ENCODE measurements around the gene OS9. TPM values are rescaled to one million over a fixed set of nuclear protein-coding genes. Genes with fewer than 3 reads are reported as not detected.
"Not testable (repeated sequence)": the region's sequence is repeated elsewhere in the genome, so short reads cannot be mapped to it uniquely, and the experiment has no call there.

Gene OS9
- total RNA-seq, 1 donor from 2014 or later, result 110 TPM

- ATAC-seq (no peak), DNase-seq (ENCODE audit: missing footprints) (no peak)
- intact Hi-C loops (cut with DNase I), result no loop called here
Observed at GRCh38 chr12:57687862-57688261, 6.1 kb upstream of the OS9 start.

DNA sequence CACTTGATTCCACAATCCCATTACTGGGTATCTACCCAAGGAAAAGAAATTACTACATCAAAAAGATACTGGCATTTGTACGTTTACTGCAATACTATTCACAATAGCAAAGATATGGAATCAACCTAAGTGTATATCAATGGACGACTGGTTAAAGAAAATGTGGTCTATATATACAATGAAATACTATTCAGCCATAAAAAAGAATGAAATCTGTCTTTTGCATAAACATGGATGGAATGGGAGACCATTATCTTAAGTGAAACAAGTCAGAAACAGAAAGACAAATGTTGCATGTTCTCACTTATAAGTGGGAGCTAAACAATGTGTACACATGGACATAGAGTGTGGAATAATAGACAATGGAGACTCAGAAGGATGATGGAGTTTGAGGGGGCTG, 5.0 kb upstream of the OS9 start:
- DNase-seq (ENCODE audit: missing footprints) (no peak), ATAC-seq (no peak)
- intact Hi-C loops (cut with DNase I), result no loop called here

DNA sequence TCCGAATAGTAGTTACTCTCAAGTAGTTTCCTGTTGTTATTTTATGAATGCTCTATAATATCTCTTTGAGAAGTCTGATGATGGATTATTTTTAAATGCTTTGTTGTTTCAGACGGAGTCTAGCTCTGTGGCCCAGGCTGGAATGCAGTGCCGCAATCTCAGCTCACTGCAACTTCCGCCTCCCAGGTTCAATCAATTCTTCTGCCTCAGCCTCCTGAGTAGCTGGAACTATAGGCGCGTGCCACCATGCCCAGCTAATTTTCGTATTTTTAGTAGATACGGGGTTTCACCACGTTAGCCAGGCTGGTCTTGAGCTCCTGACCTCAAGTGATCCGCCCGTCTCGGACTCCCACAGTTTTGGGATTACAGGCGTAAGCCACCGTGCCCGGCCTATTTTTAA, 1.4 kb upstream of the OS9 start:
- DNase-seq (ENCODE audit: missing footprints) (no peak), ATAC-seq (no peak)
- intact Hi-C loops (cut with DNase I), result no loop called here

- ATAC-seq, result no peak
- intact Hi-C loops (cut with DNase I), result no loop called here
Observed at GRCh38 chr12:57693317-57693658, 644 bp upstream of the OS9 start.

GRCh38 chr12:57694459-57695019, 607 bp downstream of the OS9 start:
- ATAC-seq (no peak), DNase-seq (ENCODE audit: missing footprints) (no peak)
- intact Hi-C loops (cut with DNase I), result no loop called here

More at GRCh38 chr12:57693317-57693658, 644 bp upstream of the OS9 start:
- no peak for DNase-seq (ENCODE audit: missing footprints)

GRCh38 chr12:57695770-57696432, 2.0 kb downstream of the OS9 start:
- no peak for ATAC-seq
- no peak for DNase-seq (ENCODE audit: missing footprints)
- intact Hi-C loops (cut with DNase I), result no loop called here

DNA sequence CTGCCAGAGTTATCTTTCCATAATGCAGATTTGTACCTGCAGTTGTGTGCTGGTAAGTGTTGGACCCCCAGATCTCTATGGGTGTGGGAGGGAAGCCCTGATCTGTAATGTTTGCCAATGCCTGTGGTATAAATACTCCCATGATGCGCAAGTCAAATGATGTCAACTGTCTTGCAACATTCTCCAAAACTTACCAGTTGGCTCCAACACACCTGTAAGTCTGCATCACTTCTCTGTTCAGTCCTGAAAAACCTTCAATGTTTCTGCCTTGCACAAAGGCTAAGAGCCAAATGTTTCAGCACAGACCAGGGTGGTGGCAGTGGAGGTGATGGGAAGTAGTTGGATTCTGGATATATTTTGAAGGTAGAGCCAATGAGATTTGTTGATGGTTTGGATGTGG, 3.1 kb downstream of the OS9 start:
- ATAC-seq, result no peak

DNA sequence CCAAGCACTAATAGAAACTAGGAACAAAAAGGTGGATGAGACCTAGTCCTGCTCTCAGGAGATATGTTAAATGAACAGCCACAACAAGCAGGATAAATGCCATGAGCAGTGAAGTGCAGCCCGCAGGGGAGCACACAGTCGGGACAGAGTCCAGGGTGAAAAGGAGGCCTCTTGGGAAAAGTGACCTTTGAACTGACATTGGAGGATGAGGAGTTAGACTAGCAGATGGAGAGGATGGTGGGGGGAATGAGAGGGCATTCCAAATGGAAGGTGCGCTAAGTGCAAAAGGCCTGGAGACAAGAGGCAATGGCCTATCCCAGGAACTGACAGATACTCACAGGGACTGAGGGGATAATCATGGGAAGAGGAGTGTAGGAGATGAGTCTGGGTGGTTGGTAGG, 4.5 kb downstream of the OS9 start:
- intact Hi-C loops (cut with DNase I), result no loop called here
- DNase-seq (ENCODE audit: missing footprints), result no peak
- ATAC-seq, result no peak

More for the DNA sequence above, 3.1 kb downstream of the OS9 start:
- DNase-seq (ENCODE audit: missing footprints), result no peak
- intact Hi-C loops (cut with DNase I), result no loop called here

DNA sequence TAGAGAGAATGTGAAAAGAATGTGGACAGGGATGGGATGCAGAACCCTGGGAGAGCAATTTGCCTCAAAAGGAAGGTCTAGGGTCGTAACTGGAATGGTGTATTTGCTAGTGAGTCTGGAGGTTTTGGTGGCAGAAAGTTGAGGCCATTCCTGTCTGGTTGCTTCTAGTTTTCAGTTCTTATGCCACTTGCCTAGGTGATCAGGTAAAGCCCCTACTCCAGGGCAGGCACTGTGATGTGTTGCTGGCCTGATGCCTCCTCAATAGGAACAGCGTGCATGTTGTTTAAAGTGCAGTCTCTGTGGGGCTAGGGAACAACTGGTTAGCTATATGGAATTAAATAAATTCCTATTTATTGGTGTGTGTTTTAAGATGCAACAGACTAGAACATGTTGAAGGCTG, 6.4 kb downstream of the OS9 start:
- intact Hi-C loops (cut with DNase I), result no loop called here
- ATAC-seq (no peak), DNase-seq (ENCODE audit: missing footprints) (no peak)

DNA sequence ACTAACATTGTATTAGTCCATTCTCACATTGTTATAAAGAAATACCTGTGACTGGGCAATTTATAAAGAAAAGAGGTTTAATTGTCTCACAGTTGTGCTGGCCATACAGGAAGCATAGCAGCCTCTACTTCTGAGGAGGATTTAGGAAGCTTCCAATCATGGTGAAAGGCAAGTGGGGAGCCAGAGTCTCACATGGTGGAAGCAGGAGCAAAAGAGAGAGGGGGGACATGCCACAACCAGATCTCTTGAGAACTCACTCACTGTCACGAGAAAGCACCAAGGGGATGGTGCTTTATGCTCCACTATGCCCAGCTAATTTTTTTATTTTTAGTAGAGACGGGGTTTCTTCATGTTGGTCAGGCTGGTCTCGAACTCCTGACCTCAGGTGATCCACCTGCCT, 13.3 kb downstream of the OS9 start:
- ATAC-seq (no peak), DNase-seq (ENCODE audit: missing footprints) (no peak)
- intact Hi-C loops (cut with DNase I), result no loop called here

DNA sequence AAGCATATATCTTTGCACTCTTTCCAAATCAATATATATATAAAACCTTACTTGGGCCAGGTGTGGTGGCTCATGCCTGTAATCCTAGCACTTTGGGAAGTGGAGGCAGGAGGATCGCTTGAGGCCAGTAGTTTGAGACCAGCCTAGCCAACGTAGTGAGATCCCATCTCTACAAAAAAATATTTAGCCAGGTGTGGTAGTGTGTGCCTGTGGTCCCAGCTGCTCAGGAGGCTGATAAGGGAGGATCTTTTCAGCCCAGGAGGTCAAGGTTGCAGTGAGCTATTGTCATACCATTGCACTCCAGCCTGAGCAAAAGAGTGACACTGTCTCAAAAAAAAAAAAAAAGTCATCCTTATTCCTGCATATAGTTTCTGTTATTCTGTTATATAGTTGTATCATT, 14.4 kb downstream of the OS9 start:
- intact Hi-C loops (cut with DNase I), result no loop called here
- ATAC-seq (no peak), DNase-seq (ENCODE audit: missing footprints) (no peak)

- intact Hi-C loops (cut with DNase I), result no loop called here
- DNase-seq (ENCODE audit: missing footprints) (no peak), ATAC-seq (no peak)
Observed at GRCh38 chr12:57712701-57713100, 18.8 kb downstream of the OS9 start.

- no peak for ATAC-seq
- no peak for DNase-seq (ENCODE audit: missing footprints)
- intact Hi-C loops (cut with DNase I), result no loop called here
Observed at GRCh38 chr12:57713209-57713608, 19.3 kb downstream of the OS9 start.

- DNase-seq (ENCODE audit: missing footprints); ATAC-seq; intact Hi-C loops (cut with DNase I): not testable (repeated sequence)
Observed at GRCh38 chr12:57715036-57715748, 21.3 kb downstream of the OS9 start.

GRCh38 chr12:57715786-57716185, 21.9 kb downstream of the OS9 start:
- DNase-seq (ENCODE audit: missing footprints) (no peak), ATAC-seq (no peak)
- intact Hi-C loops (cut with DNase I), result no loop called here

DNA sequence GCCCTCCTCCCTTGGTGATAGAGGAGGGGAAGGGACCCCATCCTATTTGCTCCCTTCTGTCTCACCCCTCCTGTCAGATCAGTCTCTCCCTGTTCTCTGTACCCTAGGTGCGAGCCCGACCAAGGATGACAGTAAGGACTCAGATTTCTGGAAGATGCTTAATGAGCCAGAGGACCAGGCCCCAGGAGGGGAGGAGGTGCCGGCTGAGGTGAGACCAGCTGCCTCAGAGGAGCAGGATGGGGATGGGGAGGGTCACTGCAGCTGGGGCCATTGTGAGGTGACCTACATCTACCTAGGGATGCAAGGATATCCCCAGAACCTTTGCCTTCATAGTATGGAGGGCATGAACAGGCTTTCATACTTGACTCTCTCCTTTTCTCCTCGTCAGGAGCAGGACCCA, 22.4 kb downstream of the OS9 start:
- DNase-seq (ENCODE audit: missing footprints) (no peak), ATAC-seq (no peak)
- intact Hi-C loops (cut with DNase I), result no loop called here

GRCh38 chr12:57717131-57717530, 23.2 kb downstream of the OS9 start:
- ATAC-seq, result no peak

DNA sequence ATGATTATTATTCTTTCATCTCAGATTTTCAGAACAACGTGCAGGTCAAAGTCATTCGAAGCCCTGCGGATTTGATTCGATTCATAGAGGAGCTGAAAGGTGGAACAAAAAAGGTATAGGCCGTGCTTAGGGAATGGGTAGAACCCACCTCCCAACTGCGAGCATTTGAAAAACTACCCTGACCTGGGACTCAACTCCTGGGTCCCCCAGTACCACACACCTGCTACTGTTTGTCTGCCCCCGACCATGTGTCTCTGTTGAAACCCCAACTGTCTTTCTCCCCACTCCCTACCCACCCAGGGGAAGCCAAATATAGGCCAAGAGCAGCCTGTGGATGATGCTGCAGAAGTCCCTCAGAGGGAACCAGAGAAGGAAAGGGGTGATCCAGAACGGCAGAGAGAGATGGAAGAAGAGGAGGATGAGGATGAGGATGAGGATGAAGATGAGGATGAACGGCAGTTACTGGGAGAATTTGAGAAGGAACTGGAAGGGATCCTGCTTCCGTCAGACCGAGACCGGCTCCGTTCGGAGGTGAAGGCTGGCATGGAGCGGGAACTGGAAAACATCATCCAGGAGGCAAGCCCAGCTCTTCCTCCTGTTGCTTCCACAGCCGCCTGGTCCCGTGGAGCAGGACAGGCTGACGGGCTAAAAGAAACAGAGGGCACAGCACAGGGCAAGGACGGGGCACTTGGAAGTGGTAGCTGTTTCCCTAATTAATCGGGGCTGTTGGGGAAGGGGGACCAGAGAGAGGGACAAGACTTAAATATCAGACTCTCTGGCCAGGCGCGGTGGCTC, 24.1 kb downstream of the OS9 start:
- DNase-seq (ENCODE audit: missing footprints), result no peak
- no peak for ATAC-seq
- intact Hi-C loops (cut with DNase I), result no loop called here

More at GRCh38 chr12:57717131-57717530, 23.2 kb downstream of the OS9 start:
- DNase-seq (ENCODE audit: missing footprints), result no peak
- intact Hi-C loops (cut with DNase I), result no loop called here

GRCh38 chr12:57718641-57719528, 25.0 kb downstream of the OS9 start:
- intact Hi-C loops (cut with DNase I), result no loop called here
- ATAC-seq (no peak), DNase-seq (ENCODE audit: missing footprints) (no peak)
